HG03066 (cell line): ENCODE data around the gene MNX1.

Experiments used
- ATAC-seq: cut with Tn5 transposase; IDR thresholded peaks from one replicate; pipeline ENCODE4 v1.9.1; 2021; ENCODE audit warnings: low read depth; ENCODE audit not compliant: unreplicated experiment

MNX1 gene

GRCh38 chr7:156985101-156985992 is 25.1 kb downstream of the MNX1 start:
- no peak for ATAC-seq

GRCh38 chr7:156984174-156984891 is 26.1 kb downstream of the MNX1 start:
- no peak for ATAC-seq

GRCh38 chr7:156979711-156980110 is 30.8 kb downstream of the MNX1 start:
- no peak for ATAC-seq

- ATAC-seq = no peak
These were observed 31.4 kb downstream of the MNX1 start for GRCh38 chr7:156979007-156979606.

- no peak for ATAC-seq
These were observed 34.8 kb downstream of the MNX1 start for GRCh38 chr7:156975620-156976019.

- no peak for ATAC-seq
These were observed 40.5 kb downstream of the MNX1 start for GRCh38 chr7:156969972-156970420.

GRCh38 chr7:156968183-156968582 is 42.3 kb downstream of the MNX1 start:
- ATAC-seq = no peak

GRCh38 chr7:156966387-156966786 is 44.1 kb downstream of the MNX1 start:
- ATAC-seq = no peak

GRCh38 chr7:156964971-156965370 is 45.5 kb downstream of the MNX1 start:
- ATAC-seq = no peak

- no peak for ATAC-seq
These were observed 47.0 kb downstream of the MNX1 start for GRCh38 chr7:156963472-156963871.

GRCh38 chr7:156962897-156963296 is 47.6 kb downstream of the MNX1 start:
- ATAC-seq = no peak

GRCh38 chr7:156962145-156962544 is 48.3 kb downstream of the MNX1 start:
- ATAC-seq = no peak

GRCh38 chr7:156956727-156957126 is 53.7 kb downstream of the MNX1 start:
- no peak for ATAC-seq

GRCh38 chr7:156954941-156955340 is 55.5 kb downstream of the MNX1 start:
- ATAC-seq = no peak
